HG02642 (cell line): ENCODE results near the gene NES.

Experiments used
- ATAC-seq: cut with Tn5 transposase; IDR thresholded peaks from one replicate; pipeline ENCODE4 v1.9.1; 2021; ENCODE audit warnings: mild to moderate bottlenecking; ENCODE audit not compliant: unreplicated experiment, poor library complexity

NES gene

DNA sequence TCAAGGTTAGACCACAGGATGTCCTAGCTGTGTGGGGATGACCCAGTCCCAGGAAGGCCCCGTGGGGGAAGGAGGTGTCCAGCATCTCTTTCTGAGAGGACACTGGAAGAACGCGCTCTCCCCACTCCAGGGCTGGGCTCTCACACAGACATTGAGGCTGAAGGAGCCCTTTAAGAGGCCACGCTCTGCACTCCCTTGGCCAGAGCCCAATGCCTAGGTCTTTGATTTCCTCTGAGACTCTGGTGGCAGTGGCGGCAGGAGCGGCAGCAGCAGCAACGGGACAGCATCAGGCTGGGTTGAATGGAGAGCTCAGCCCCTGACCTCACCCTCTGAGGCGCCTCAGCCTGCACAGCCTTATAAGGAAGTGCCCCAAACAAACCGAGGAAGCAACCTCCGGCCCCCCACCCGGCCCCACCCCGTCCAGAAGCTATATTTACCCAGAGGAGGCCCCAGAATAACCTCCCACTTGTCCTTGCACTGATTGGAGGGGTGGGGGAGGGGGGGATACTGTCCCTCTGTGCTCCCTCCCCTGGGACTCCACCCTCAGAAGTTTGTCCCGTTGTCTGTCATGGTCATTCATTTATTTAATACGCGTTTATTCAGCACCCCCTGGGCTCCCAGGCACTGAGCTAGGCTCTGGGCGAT, 12.3 kb downstream of the NES start:
- ATAC-seq: no peak

- no peak for ATAC-seq
Observed at GRCh38 chr1:156664046-156664766, 13.0 kb downstream of the NES start.

GRCh38 chr1:156663178-156663577, 14.0 kb downstream of the NES start:
- no peak for ATAC-seq

DNA sequence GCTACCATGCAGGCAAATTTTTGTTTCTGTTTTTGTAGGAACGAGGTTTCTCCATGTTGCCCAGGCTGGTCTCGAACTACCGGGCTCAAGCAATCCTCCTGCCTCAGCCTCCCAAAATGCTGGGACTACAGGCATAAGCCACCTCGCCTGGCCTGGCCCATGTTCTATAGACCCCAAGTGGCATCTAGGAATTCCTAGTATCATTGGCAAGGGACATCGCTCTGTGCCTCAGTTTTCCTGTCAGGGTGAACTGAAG, 14.5 kb downstream of the NES start:
- ATAC-seq: no peak

DNA sequence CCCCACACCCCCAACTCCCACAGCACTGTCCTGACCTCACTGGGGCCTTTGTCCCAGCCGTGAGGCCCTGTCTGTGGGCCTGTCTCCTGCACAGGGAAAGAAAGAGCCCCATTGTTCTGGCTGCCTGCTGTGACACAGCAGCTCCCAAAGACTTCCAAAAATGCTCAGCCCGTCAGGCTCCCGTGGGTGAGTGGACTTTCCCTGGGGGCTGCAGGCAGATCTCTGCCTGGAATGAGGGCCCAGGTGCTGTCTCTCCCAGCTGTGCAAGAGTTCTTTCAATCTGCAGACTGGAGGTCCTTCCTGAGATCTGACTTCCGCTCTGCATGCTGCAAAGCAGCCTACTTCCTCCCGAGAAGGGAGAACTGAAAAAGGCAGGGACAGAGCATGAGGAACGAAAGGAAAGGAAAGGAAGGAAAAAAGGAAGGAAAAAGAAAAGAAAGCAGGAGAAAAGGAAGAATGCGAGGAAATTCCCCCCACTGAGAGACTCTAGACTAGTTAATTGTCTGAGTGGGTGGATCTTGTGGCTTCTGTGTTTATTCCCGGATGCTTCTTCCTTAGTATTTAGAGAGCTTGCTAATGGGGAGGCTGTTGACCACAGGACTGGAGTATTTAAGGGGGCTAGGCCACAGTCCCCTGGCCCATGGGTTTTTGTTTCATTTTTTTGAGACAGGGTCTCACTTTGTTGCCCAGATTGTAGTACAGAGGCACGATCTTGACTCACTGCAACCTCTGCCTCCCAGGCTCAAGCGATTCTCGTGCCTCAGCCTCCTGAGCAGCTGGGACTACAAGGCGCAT, 15.0 kb downstream of the NES start:
- ATAC-seq: no peak

GRCh38 chr1:156660752-156661112, 16.5 kb downstream of the NES start:
- no peak for ATAC-seq

- peak; percentile 65 for ATAC-seq
Observed at GRCh38 chr1:156659988-156660751, 17.0 kb downstream of the NES start.

GRCh38 chr1:156659661-156659987, 17.6 kb downstream of the NES start:
- ATAC-seq: no peak

DNA sequence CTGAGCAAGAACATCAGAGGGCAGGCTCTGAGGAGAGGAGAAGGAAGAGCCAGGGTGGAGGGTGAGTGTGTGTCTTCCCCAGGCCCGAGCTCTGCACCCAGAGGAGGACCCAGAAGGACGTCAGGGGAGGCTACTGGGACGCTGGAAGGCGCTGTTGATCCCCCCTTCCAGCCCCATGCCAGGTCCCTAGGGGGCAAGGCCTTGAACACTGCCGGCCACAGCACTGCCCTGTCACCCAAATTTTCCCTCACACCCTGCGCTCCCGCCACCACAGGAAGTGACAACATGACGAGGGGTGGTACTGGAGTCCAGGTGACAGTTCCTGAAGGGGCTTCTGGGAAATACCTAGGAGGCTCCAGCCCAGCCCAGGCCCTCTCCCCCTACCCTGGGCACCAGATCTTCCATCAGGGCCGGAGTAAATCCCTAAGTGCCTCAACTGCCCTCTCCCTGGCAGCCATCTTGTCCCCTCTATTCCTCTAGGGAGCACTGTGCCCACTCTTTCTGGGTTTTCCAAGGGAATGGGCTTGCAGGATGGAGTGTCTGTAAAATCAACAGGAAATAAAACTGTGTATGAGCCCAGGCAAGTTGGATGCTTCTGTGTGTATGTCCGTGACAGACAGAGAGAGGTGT, 18.1 kb downstream of the NES start:
- no peak for ATAC-seq

DNA sequence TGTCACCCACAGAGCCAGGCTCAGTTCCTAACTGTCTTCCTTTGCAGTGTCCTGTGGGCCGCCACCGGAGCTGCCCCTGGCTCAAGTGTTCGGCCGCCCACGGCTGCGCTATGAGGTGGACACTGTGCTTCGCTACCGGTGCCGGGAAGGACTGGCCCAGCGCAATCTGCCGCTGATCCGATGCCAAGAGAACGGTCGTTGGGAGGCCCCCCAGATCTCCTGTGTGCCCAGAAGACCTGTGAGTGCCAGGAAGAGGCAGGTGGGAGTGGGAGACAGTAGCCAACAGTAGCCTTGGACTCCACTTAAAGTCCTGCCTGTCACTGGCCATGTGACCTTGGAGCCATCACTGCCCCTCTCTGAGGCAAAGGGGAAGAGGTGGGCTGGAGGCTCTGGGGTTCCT, 18.7 kb downstream of the NES start:
- ATAC-seq: no peak

DNA sequence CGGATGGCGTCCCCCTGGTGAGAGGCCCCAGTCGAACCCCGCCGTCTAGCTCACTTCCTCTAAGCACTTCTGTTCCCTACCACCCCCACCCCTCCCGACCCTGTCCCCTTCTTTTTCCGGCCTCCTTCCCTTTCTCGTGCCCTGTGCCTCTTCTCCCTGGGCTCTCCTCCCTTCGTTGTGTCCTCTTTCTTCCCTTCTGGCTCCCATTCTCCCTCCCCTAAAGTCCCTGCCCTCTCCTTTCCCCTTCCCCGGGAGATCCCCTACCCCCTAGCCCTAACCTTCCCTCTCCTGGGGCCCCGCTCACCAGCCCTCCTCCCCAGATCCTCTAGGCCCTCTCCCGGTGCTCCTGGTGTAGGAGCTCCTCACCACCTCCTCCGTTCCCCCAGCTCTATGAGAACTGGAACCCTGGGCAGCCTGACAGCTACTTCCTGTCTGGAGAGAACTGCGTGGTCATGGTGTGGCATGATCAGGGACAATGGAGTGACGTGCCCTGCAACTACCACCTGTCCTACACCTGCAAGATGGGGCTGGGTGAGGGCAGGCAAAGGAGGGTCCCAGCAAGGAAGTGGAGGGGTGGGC, 19.4 kb downstream of the NES start:
- no peak for ATAC-seq

- ATAC-seq: no peak
Observed at GRCh38 chr1:156656806-156657740, 20.1 kb downstream of the NES start.

GRCh38 chr1:156655904-156656516, 21.2 kb downstream of the NES start:
- ATAC-seq: no peak

GRCh38 chr1:156655151-156655903, 21.9 kb downstream of the NES start:
- ATAC-seq: no peak

DNA sequence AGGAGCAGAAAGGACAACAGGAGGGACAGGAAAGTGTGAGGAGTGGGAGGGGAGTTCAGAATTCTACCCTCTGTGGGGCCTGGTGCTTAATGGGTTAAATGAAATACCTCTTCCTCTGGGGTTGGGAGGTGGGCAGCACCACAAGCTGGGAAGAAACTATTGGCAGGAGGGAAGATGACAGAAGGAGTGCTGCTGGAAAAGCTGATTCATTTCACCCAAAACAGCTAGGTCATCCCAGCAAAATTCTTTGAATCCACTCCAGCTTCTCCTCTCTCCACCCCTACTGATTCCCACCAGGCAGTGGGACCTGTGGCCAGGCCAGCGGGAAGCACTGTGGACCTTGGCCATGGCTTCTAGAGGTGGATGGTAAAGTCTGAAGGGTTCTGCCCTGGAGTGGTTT, 22.5 kb downstream of the NES start:
- ATAC-seq: no peak

- no peak for ATAC-seq
Observed at GRCh38 chr1:156652992-156653355, 24.2 kb downstream of the NES start.

DNA sequence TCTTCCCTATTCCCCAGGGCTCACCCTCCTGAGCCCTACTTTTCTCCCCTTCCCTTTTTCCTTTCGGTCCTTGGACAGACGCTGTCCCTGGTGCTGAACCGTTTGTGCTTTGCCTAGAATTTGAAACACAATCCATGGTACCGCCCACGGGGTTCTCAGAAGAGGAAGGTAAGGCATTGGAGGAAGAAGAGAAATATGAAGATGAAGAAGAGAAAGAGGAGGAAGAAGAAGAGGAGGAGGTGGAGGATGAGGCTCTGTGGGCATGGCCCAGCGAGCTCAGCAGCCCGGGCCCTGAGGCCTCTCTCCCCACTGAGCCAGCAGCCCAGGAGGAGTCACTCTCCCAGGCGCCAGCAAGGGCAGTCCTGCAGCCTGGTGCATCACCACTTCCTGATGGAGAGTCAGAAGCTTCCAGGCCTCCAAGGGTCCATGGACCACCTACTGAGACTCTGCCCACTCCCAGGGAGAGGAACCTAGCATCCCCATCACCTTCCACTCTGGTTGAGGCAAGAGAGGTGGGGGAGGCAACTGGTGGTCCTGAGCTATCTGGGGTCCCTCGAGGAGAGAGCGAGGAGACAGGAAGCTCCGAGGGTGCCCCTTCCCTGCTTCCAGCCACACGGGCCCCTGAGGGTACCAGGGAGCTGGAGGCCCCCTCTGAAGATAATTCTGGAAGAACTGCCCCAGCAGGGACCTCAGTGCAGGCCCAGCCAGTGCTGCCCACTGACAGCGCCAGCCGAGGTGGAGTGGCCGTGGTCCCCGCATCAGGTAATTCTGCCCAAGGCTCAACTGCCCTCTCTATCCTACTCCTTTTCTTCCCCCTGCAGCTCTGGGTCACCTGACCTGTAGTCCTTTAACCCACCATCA, 24.8 kb downstream of the NES start:
- ATAC-seq: no peak
